SK-N-MC (cell line): ENCODE measurements around the gene NEU1.

Experiments used
- DNase-seq: peaks from one replicate; pipeline ENCODE4 v3.0.0-alpha.2; 2011; ENCODE audit warnings: low read depth, low spot score
- H3K27ac ChIP-seq: fragments of 200-600 bp; sonication (generic); 2 replicates; pipeline ENCODE4 v1.5.1; 2016; ENCODE audit warnings: mixed run types
- H3K36me3 ChIP-seq: fragments of 200-600 bp; sonication (generic); 2 replicates; pipeline ENCODE4 v1.6.1; 2017; ENCODE audit warnings: antibody characterized with exemption, low read length, mixed read lengths; ENCODE audit not compliant: insufficient read depth
- H3K4me3 ChIP-seq: fragments of 200-600 bp; sonication (generic); 2 replicates; pipeline ENCODE4 v1.5.1; 2016
- H3K9ac ChIP-seq: fragments of 200-600 bp; sonication (generic); 2 replicates; pipeline ENCODE4 v1.8.0; 2017; ENCODE audit warnings: mixed run types, mixed read lengths; ENCODE audit not compliant: insufficient read length
- H3K9me3 ChIP-seq: fragments of 200-600 bp; sonication (generic); 2 replicates; pipeline ENCODE4 v1.6.1; 2017; ENCODE audit warnings: low read depth, mild to moderate bottlenecking, antibody characterized with exemption, low read length, moderate library complexity, mixed read lengths
- EZH2 ChIP-seq: fragments of 200-600 bp; sonication (generic); IDR thresholded peaks from one replicate; pipeline ENCODE4 v1.6.1; 2017; ENCODE audit warnings: antibody characterized with exemption
- FOXP2 ChIP-seq: optimal IDR thresholded peaks from 2 replicates; pipeline ENCODE3; 2011; ENCODE audit warnings: mild to moderate bottlenecking, moderate library complexity; ENCODE audit not compliant: insufficient read depth; ENCODE audit errors: extremely low read length, control extremely low read depth
- POLR2AphosphoS5 ChIP-seq: IDR thresholded peaks from 2 replicates; pipeline ENCODE4 v1.6.1; 2012; ENCODE audit warnings: mild to moderate bottlenecking, low read depth, low read length, borderline replicate concordance

NEU1 gene

GRCh38 chr6:31878222-31878621 is 15.6 kb upstream of the NEU1 start:
- no peak overlapping the region for H3K9ac ChIP-seq
- no peak overlapping the region for H3K4me3 ChIP-seq
- no peak for DNase-seq
- H3K27ac ChIP-seq: no peak overlapping the region
- peaks cover 33% of the 10 kb centered on the region; the same call in 1 of the 2 replicates for H3K36me3 ChIP-seq
- TF ChIP-seq EZH2: no peak
- TF ChIP-seq FOXP2: no peak
- no peak for TF ChIP-seq POLR2AphosphoS5
- H3K9me3 ChIP-seq: no peaks in the 10 kb centered on the region

- H3K9me3 ChIP-seq: no peaks in the 10 kb centered on the region
- no peak for TF ChIP-seq FOXP2
- TF ChIP-seq POLR2AphosphoS5: no peak
- no peak for TF ChIP-seq EZH2
- no peak for DNase-seq
- no peak overlapping the region for H3K4me3 ChIP-seq
- H3K27ac ChIP-seq: no peak overlapping the region
- H3K36me3 ChIP-seq: peaks cover 27% of the 10 kb centered on the region; the same call in 1 of the 2 replicates
- no peak overlapping the region for H3K9ac ChIP-seq
Measured at GRCh38 chr6:31877651-31878161, 15.1 kb upstream of the NEU1 start.

- Histone ChIP-seq H3K27ac (no peak overlapping the region), H3K9me3 (no peaks in the 10 kb centered on the region), H3K9ac (no peak overlapping the region), H3K4me3 (no peak overlapping the region), H3K36me3 (peaks cover 22% of the 10 kb centered on the region; the same call in 1 of the 2 replicates)
- no peak for DNase-seq
- TF ChIP-seq FOXP2 (no peak), EZH2 (no peak), POLR2AphosphoS5 (no peak)
Measured at GRCh38 chr6:31877125-31877650, 14.6 kb upstream of the NEU1 start.

GRCh38 chr6:31876357-31876756 is 13.7 kb upstream of the NEU1 start:
- Histone ChIP-seq H3K36me3 (peaks cover 18% of the 10 kb centered on the region; the same call in 1 of the 2 replicates), H3K27ac (no peak overlapping the region), H3K4me3 (no peak overlapping the region), H3K9me3 (no peaks in the 10 kb centered on the region), H3K9ac (no peak overlapping the region)
- no peak for TF ChIP-seq EZH2
- no peak for TF ChIP-seq POLR2AphosphoS5
- TF ChIP-seq FOXP2: no peak
- DNase-seq: no peak

GRCh38 chr6:31875877-31876276 is 13.3 kb upstream of the NEU1 start:
- H3K9ac ChIP-seq: no peak overlapping the region
- H3K9me3 ChIP-seq: no peaks in the 10 kb centered on the region
- H3K27ac ChIP-seq: no peak overlapping the region
- TF ChIP-seq EZH2 (no peak), POLR2AphosphoS5 (no peak), FOXP2 (no peak)
- peaks cover 13% of the 10 kb centered on the region; the same call in 1 of the 2 replicates for H3K36me3 ChIP-seq
- DNase-seq: no peak
- no peak overlapping the region for H3K4me3 ChIP-seq

- H3K27ac ChIP-seq: no peak overlapping the region
- no peaks in the 10 kb centered on the region for H3K9me3 ChIP-seq
- H3K36me3 ChIP-seq: peaks cover 4% of the 10 kb centered on the region; the same call in 1 of the 2 replicates
- DNase-seq: no peak
- H3K9ac ChIP-seq: no peak overlapping the region
- no peak for TF ChIP-seq EZH2
- no peak for TF ChIP-seq FOXP2
- no peak for TF ChIP-seq POLR2AphosphoS5
- H3K4me3 ChIP-seq: no peak overlapping the region
Measured at GRCh38 chr6:31874836-31875572, 12.4 kb upstream of the NEU1 start.

- no peak overlapping the region for H3K4me3 ChIP-seq
- TF ChIP-seq EZH2 (no peak), FOXP2 (no peak), POLR2AphosphoS5 (no peak)
- no peaks in the 10 kb centered on the region for H3K36me3 ChIP-seq
- H3K9me3 ChIP-seq: no peaks in the 10 kb centered on the region
- H3K9ac ChIP-seq: no peak overlapping the region
- H3K27ac ChIP-seq: no peak overlapping the region
- no peak for DNase-seq
Measured at GRCh38 chr6:31874084-31874670, 11.6 kb upstream of the NEU1 start.

GRCh38 chr6:31871046-31871659 is 8.5 kb upstream of the NEU1 start:
- H3K4me3 ChIP-seq: no peak overlapping the region
- no peaks in the 10 kb centered on the region for H3K36me3 ChIP-seq
- DNase-seq: no peak

More at GRCh38 chr6:31871046-31871659, 8.5 kb upstream of the NEU1 start:
- H3K9me3 ChIP-seq: no peaks in the 10 kb centered on the region
- no peak overlapping the region for H3K27ac ChIP-seq
- TF ChIP-seq EZH2: no peak
- TF ChIP-seq POLR2AphosphoS5: no peak
- TF ChIP-seq FOXP2: no peak
- no peak overlapping the region for H3K9ac ChIP-seq
